Measurements from ENCODE around the gene GGACT.
A peak's percentile ranks its signal among the peaks of the same experiment; 100 is the strongest.
"Not testable (repeated sequence)": the region's sequence is repeated elsewhere in the genome, so short reads cannot be mapped to it uniquely, and the experiment has no call there.

GGACT gene

DNA sequence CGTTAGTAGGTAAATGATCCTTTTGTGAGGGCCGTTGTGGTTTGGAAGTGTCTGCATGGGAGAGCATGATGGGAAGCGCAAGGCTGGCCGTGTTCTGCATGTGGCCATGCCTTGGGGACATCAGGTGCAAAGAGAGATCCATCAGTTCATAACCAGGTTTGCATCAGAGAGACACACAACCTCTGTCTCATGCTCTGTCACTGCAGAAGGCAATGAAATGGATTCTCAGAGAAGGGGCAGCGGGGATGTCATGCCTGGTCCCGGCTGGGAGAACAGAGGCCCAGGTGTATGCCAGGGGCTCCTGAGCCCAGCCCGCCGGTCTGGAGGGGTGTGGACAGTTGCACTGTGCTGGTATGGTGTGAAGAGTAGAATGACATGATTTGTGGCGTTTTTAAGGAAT is 60.2 kb downstream of the GGACT start:
- no peak for DNase-seq

DNA sequence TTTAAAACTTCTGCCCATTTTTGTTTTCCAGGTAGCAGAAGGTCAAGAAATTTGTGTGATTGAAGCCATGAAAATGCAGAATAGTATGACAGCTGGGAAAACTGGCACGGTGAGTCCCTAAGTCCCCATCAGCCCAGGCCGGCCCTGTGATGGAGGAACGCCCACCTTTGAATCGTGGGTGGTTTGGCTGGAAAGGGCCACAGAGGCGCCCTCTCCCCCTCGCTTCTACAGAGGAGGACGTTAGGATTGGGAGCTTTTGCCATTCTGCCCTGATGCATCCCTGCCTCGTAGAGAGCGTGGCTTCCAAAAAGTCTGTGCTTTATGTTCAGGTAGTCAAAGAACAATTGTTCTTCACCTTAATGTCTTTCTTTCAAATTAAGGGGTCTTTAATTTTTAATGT is 60.9 kb downstream of the GGACT start:
- no peak for DNase-seq

DNA sequence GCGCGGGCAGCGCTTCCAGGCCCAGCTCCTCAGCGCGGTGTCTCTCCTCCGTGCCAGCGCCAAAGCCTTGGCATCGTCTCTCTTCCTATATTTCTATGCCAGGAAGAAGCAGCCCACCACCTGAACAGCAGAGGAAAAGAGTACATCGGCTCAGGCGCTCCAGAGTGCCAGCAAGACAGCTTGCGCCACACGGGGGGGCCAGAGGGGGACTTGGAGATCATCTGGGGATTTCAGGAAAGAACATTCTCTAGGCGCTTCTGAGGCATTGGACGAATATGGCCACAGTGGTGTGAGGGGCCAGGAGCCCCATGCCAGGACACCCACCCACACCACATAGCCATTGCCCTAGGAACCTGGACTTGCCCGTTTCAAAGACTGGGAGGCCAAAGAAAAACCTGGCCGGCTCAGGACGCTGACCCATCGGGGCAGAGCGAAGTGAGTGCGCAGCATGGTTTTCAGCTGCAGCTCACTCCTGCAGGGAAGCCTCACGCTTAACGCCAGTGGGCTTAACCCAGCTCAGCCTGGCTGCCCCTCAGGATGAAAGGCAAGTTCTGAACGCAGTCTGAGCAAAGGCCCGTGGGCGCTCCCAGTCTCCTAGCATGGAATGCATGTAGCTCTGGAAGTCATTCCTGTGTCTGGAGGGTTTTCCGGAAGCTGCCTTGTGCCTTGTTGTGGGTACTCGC is 62.1 kb downstream of the GGACT start:
- DNase-seq = no peak

DNA sequence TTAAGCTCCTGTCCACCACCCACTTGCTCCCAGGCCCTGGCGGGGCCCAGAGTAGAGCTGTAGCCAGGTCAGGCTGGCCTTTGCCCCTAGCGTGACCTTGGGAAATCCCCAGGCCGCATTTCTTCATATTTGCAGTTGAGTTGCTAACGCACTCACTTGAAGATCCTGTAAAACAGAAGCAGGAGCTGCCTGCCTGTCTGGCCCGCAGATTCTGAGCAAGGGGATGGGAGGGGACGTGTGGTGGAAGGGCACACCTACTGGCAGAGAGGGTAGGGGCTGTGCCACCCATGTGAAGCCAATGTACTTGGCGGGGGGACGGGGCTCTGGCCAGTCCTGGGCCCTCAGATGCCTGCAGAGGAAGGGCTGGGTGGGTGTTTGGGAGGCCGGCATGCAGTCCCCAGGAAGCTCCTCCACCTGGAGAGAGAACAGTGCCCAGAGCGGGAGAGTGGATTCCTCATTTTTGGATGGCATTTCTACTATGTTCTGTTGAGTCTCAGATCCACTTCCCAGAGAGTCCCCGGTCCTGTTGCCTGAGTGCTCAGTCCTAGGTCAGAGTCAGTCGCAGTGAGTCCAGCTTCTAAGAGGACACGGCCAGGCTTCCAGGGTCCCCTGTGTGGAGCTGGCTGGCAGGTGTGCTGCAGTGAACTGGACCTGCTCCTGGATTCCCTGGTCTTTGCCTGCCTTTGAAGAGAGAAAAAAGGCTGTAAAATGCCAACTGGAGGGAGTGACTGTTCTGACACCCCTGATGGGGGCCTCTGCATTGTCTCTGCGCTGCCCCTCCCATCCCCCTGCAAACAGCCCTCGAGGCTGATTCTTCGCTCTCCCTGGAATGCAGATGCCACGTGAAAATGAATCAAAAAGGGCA is 62.9 kb downstream of the GGACT start:
- no peak for DNase-seq

DNA sequence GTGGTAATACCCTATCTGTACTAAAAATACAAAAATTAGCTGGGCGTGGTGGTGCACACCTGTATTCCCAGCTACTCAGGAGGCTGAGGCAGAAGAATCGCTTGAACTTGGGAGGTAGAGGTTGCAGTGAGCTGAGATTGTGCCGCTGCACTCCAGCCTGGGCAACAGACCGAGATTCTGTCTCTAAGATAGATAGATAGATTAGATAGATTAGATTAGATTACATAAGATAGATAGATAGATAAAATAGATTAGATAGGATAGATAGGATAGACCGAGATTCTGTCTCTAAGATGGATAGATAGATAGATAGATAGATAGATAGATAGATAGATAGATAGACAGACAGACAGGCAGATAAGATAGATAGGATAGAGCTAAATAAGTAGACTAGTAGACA is 63.9 kb downstream of the GGACT start:
- not testable (repeated sequence) for DNase-seq

DNA sequence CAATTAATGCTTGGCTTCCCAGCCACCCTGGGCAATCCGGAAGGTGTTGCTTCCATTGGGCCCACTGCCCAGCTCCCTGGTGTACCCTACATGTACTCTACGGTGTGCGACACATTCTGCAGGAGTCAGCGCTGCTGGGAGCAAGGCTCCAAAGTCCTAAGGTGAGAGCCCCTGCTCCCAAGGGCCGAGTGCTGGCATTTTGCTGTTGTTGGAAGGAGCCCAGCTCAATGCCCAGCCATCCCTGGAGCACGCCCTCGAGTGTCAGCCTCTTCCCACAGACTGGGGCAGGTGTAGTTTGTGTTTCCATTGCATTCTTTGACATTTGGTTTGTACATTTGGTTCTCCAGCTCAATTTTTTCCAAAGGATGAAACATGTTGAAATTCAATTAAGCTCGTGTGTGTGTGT is 64.6 kb downstream of the GGACT start:
- DNase-seq = no peak

DNA sequence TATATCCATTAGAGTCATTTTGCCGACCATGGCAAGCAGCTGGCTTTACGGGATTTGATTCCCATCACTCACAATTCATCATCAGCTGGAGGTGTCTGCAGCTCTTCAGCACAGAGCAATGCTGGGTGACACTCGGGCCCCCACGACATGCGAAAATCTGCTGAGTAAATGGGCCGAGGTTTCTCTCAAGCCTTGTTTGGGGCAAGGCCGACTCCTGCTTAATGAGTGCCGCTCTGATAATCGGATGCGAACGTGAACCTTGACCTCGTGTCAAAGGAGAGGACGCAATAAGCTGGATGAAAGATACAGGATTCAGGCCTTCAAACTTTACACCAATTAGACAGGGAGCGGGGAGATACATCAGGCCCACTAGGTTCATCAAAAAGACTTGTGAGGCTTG is 65.2 kb downstream of the GGACT start:
- no peak for DNase-seq

DNA sequence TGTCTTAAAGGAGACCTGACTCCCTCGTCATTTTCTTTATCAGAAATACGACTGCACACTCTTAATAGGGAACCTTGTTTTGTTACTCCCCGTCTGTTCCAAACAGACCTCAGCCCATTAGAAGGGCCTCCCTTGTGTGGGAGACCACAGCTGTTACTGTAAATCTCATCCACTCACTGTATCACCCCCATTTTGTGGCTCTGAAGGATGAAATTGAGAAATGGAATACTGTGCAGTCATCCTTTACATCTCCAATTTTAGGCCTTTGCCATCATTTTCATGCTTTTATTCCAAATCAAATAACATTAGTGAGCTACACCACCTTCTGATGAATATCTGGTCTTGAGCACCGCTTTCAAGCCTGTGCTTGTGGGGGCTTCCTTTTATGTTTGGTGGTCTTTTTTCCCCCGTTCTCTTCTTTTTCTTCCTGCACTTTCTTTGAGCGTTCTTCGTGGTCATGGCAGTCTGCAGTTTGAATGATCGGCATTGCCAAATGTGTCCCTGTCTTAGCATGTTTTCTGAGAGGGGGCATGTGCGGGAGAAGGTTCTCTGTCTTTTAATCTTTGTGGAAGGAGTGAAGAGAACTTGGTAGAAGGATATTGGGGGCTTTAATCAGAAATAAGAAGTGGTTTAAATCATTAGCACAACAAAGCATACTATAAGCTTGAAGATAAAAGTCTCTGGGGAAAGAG is 65.8 kb downstream of the GGACT start:
- DNase-seq = no peak

DNA sequence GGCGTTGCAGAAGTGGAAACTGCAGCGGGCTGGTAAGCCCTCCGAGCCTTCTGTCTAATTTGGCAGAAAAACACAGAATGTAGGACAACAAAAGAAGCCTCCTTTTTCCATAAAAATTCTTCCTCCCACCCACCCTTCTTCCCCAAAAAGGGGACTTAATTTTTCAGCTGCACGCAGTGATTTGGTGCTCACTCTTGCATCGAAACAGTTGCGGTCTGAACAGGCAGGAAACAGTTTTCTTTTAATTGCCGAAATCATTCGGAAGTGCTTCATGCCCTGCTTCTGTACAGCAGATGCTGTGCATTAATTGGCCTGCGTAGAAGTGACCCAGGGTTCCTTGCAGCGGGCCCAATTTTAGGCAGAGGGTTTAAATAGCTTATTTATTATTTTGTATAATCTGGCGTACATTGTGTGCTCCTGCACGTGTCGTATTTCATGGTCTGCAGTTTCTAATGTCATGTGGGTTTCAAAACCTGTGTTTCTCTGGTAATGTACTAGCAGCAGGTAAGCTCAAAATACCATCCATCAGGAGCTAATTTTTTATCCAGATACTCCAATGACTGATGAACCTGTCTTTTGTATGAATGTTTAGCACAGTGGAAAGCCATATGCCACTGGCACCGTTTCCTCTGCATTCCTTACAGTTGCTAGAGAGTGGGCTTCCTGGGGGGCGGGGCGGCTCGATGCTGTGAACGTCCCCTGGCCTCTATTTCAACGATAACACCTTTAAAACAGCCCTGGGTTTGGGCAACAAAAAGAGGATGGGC is 66.6 kb downstream of the GGACT start:
- DNase-seq = no peak

DNA sequence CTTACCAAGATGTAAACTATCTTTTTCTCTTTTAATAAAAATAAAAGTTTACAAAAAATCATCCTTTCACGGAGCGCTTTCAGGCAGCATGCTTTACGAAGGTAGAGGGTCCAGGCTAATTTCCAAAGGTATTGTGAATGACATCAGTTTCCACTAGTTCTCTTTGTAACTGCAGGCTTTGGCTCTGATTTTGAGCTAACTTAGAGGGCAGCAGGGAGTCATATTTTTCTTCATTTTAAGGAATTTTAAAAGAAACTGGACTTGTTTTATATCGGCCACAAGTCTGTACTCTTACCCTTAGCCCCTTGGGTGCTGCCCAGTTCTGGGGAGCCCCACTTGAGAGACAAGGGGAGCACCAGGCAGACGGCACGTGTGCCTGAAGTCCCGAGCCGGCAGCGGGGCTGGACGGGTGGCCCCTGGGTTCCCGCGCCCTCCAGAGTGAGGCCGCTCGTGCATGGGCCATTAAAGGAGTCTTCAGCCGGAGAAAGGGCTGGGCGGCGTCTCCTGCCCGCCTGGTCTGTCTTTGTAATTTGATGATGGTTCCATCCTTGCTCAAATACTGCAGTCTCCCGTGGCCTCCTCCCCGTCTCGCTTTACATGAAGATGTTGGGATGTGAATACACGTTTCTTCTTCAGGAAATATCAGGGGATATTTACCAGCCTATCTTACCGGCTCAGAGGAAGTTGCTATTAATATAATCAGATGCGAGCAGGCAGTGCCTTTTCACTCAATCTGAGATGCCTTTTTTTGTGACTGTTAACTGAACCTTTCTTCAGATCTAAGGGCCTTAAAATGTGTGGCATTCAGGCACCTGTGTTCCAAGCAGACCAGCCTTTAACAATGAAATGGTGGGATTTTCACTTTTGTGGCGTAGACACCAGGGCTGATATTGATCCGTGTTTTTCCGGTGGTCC is 67.4 kb downstream of the GGACT start:
- DNase-seq = no peak

DNA sequence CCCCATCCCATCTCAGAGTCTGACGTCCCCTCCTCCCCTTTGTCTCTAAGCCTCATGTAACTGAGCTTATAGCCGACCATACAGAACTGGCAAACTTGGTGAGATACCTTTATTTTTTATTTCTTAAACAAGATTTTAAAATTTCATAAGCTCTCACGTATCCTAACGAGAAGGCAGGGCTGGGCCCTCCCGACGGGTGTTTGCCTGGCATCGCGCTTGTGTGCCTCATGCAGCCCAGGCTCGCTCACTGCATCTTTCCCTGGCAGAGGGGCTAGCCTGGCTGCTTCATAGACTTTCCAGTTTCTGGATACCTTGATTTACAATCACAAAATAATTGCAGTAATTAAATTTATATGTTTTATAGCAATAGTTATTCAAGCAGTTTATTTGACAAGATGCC is 69.0 kb downstream of the GGACT start:
- DNase-seq = no peak

DNA sequence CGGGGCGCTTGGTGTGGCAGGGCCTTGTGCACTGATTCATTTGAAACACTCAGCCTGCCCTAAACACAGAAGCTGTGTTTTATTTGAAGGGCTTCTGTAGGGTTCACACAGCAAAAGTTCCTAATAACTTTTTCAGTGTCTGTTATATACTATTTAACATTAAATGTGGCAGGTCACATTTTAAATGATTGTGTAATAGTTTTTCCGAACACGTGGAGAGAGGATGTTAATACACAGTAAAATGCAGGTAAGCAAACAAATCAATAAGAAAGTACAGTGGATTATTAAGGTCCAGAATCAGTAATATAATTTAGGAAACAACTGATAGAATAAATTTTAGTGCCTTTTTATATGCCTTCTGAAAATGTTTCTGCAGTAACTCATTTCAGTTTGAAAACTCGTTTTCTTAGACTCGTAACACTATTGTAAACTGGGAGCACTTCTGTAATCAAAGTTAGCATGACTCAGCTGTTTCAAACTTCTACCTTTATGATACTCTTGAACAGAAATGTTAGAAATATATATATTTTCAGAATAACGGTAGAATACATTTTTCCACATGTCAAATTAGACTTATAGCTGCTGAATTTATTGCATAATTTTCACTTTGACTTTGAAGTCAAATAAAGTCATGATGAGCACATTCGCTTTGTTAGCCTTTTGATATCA is 70.1 kb downstream of the GGACT start:
- no peak for DNase-seq

DNA sequence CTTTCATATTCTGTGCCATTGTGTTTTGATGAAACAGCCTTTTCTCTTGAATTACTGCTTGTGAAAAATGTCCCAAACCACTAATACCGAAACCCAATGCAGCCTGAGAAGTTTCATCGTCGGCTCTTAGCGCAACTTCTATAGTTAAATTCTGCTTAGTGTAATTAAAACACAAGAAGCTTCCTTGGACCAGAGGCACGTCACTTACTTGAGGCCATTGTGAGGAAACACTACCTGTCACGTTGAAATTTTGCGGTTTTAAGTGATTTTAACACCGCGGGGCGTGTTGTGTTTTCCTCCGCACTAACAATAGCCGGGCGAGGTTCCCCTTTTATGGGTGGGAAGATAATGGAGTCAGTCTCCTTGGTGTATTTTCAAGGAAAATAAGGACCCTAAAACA is 70.9 kb downstream of the GGACT start:
- no peak for DNase-seq

DNA sequence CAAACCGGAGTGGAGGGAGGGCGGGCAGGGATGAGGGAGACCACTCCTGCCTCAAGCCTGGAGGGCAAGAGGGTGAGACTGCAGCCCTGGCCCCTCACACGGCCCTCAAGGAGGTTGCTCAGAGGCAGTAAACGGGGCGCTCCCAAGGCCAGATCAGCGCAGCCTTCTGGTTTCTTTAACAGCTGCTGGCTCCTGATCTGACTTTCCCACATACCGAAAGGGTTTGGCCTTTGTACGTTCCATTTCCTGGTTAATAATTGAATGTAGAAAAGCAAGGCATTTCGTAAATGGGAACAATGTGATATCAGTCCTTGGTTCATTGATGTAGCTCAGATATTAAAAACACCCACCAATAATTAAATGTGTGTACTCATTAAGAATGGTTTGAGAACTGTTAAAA is 71.5 kb downstream of the GGACT start:
- DNase-seq = no peak

DNA sequence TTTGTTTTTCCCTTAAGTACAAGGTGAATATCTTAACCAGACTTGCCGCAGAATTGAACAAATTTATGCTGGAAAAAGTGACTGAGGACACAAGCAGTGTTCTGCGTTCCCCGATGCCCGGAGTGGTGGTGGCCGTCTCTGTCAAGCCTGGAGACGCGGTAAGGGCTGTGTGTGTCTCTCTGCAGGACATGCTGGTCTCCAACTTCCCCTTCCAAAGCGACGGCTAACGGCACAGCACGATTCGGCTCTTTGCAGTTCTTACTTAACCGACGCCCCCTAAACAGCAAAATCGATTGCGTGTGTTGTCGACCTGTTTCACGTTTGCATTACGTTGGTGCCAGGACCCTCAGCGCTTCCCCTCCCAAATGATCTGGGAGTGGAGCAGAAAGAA is 73.2 kb downstream of the GGACT start:
- no peak for DNase-seq

DNA sequence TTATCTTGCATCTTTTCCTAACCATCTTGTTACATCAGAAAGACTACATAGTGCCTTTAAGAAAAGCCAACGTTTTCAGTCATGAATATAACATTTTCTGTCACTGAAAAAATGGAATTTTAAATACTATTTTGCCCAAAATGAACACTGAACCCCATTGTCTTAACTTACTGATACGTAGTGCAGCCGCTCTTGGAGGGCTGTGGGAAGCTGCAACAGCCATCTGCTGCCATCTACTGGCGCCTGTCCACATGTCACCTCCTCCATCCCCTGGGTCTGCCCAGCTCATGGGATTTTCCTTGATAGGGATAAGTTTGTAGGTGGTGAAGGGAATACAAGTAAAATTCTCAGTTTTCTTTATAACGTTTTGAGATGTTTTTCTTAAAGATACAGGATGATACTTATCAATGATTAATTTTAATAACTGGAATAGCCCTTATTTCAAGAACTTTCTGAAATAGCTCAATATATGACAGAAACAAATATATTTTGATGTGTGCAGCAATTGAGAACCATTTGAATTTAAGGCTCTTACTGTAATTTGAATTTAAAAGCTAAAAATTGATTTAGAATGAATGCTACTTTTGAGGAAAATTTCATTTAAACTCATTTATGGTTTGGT is 73.7 kb downstream of the GGACT start:
- DNase-seq = peak; percentile 77

DNA sequence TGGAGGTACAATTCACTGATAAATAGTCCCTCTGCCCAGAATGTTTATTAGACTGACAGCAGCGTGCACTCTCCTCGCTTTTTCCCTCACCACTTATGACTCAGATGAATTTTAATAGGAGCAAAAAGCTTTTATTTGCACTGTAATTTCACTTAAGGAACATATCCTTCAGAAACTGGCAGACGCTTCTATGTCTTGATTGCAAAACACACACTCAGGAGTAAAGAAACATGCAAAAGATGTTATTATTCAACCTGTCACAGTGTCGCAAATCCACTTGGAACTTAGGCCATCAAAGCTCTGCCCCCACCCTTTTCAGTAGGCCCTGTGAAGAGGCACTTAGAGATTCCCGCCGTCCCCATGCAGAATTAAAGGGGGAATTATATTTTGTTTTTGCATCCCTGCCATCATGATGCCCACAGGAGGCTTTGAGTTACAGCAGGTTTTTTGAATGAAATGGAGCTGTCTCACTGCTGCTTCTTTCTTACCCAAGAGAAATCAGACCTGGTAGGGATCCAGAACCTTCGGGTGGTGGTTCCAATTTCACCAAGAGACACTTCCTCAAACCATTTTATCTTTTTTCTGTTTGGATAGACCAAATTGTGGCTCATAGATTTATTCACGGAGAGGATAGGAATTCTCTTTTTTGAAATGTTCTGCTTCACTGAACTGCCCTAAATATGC is 74.5 kb downstream of the GGACT start:
- DNase-seq = no peak

DNA sequence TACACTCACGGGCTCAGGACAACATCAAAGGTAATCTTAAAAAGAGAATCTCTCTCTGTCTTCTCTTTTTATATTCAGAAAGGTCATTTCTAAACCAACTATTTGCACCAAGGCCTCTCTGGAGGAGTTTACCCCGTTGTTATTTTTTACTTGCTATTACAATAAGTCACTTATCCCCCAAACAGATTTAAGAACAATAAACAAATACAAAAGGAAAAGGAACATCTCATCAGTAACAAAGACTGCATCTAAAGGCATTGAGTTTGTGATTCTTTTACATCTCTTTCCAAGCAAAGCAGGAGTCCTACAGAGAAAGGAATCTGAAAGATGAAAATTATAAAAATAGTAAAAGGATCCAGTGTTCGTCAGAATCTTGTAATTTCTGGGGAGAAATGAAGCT is 75.4 kb downstream of the GGACT start:
- no peak for DNase-seq

DNA sequence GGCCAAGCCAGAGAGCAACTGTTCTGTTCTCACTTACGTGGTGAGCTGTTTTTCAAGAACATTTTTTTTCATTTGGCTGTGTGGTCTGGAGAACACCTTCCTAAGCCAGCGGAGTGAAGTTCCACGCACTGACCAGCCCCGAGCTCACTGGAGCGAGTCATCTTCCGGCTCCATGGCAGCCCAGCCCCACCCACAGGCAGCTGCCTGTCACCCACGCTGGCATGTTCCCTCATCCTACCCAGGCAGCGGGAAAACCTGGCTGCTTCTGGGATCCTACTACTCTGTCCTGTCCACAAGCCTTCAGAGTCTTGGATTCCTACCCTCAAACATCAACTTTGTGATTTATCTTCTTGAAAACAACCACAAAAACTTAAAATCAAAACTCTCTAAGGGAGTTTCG is 76.2 kb downstream of the GGACT start:
- no peak for DNase-seq

DNA sequence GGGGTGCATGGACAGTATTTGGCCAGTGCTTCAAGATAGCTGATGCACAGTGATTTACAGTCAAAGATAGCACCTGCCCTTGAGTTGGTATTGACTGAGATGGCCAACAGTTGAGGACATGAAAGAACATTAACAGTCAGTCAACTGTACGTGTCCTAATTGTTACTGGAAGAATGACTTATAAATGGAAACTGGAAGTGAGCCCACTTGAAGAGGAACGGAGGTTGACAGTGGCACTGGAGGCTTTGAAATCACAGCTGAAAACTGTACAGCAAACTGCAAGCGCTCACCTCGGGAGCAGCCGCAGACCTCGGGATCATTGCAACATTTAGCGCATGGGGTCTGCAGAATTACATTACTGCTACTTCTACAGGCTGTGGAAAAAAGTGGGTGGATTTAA is 77.1 kb downstream of the GGACT start:
- DNase-seq = no peak

Measured in activated naive CD4-positive, alpha-beta T cell treated with Interleukin-2 at 50 U/mL for 16 hours (primary cell).